HEK293 (cell line): ENCODE measurements around the gene PDE4B.
A peak's percentile ranks its signal among the peaks of the same experiment; 100 is the strongest.

Source experiments
- CTCF ChIA-PET: fragments of 350-600 bp; formaldehyde crosslinking; extraction: SDS; loops from one replicate; lab custom pipeline; 2021; ENCODE audit warnings: antibody characterized with exemption; lab: Yijun Ruan, JAX
- POLR2A ChIA-PET: fragments of 300-600 bp; formaldehyde crosslinking; extraction: SDS; loops from one replicate; lab custom pipeline; 2020; ENCODE audit warnings: antibody characterized with exemption, inconsistent platforms; lab: Yijun Ruan, JAX
- H3K27ac ChIP-seq: fragments of 200-500 bp; sonication (Bioruptor generic); 2 replicates; pipeline ENCODE4 v1.5.1; 2014; ENCODE audit warnings: low read depth, low read length, control low read depth, inconsistent platforms; ENCODE audit errors: extremely low read depth
- H3K36me3 ChIP-seq, 2 experiments: fragments of 200-500 bp in 1 of 2; sonication (Bioruptor generic) in 1 of 2; 1 replicate in 1 of 2; 2 replicates in 1 of 2; pipeline ENCODE4 v1.5.1; 2014 to 2017; ENCODE audit warnings: inconsistent platforms in 2 of 2, low read length in 2 of 2; ENCODE audit not compliant: control insufficient read depth in 2 of 2, insufficient read depth in 1 of 2
- H3K4me1 ChIP-seq: fragments of 200-500 bp; sonication (Bioruptor generic); 2 replicates; pipeline ENCODE4 v1.5.1; 2014; ENCODE audit warnings: mild to moderate bottlenecking, low read length, inconsistent platforms; ENCODE audit not compliant: control insufficient read depth, insufficient read depth
- H3K4me3 ChIP-seq: 2 replicates; pipeline ENCODE4 v1.5.1; 2011; ENCODE audit warnings: low read depth, mild to moderate bottlenecking, control low read depth, low read length, moderate library complexity
- H3K9me3 ChIP-seq: fragments of 200-500 bp; sonication (Bioruptor generic); 2 replicates; pipeline ENCODE4 v1.5.1; 2014; ENCODE audit warnings: low read depth, low read length, inconsistent platforms; ENCODE audit not compliant: control insufficient read depth, insufficient read depth
- FEZF1 ChIP-seq: fragments of 450-650 bp; formaldehyde crosslinking; IDR thresholded peaks from 2 replicates; pipeline ENCODE4 v1.5.1; 2016; ENCODE audit warnings: missing biosample characterization, missing genetic modification characterization
- GLIS1 ChIP-seq: fragments of 450-650 bp; formaldehyde crosslinking; IDR thresholded peaks from 2 replicates; pipeline ENCODE4 v1.5.1; 2016; ENCODE audit warnings: missing biosample characterization, missing genetic modification characterization
- GLIS2 ChIP-seq: fragments of 450-650 bp; formaldehyde crosslinking; IDR thresholded peaks from 2 replicates; pipeline ENCODE4 v1.5.1; 2016; ENCODE audit warnings: missing biosample characterization, missing genetic modification characterization
- IKZF3 ChIP-seq: fragments of 450-650 bp; IDR thresholded peaks from 2 replicates; pipeline ENCODE4 v1.5.0; 2018; ENCODE audit warnings: missing biosample characterization, mild to moderate bottlenecking, missing genetic modification characterization, moderate library complexity
- SP7 ChIP-seq: fragments of 450-650 bp; formaldehyde crosslinking; IDR thresholded peaks from 2 replicates; pipeline ENCODE4 v1.5.1; 2016; ENCODE audit warnings: missing biosample characterization, missing genetic modification characterization
- ZNF121 ChIP-seq: fragments of 450-650 bp; formaldehyde crosslinking; IDR thresholded peaks from 2 replicates; pipeline ENCODE4 v1.5.1; 2016; ENCODE audit warnings: missing biosample characterization, missing genetic modification characterization
- ZNF157 ChIP-seq: fragments of 450-650 bp; formaldehyde crosslinking; IDR thresholded peaks from 2 replicates; pipeline ENCODE4 v1.5.1; 2016; ENCODE audit warnings: missing biosample characterization, missing genetic modification characterization
- ZNF335 ChIP-seq: fragments of 450-650 bp; formaldehyde crosslinking; conservative IDR thresholded peaks from 2 replicates; pipeline ENCODE4 v1.5.1; 2016; ENCODE audit warnings: missing biosample characterization, missing genetic modification characterization
- ZNF558 ChIP-seq: fragments of 450-650 bp; formaldehyde crosslinking; IDR thresholded peaks from 2 replicates; pipeline ENCODE4 v1.5.1; 2016; ENCODE audit warnings: missing biosample characterization, missing genetic modification characterization
- ZNF585B ChIP-seq: fragments of 450-650 bp; formaldehyde crosslinking; IDR thresholded peaks from 2 replicates; pipeline ENCODE4 v1.5.1; 2016; ENCODE audit warnings: missing biosample characterization, missing genetic modification characterization
- ZNF596 ChIP-seq: fragments of 450-650 bp; IDR thresholded peaks from 2 replicates; pipeline ENCODE4 v1.5.0; 2018; ENCODE audit warnings: missing biosample characterization, mild to moderate bottlenecking, missing genetic modification characterization, moderate library complexity
- ZNF600 ChIP-seq: fragments of 450-650 bp; formaldehyde crosslinking; IDR thresholded peaks from 2 replicates; pipeline ENCODE4 v1.5.1; 2016; ENCODE audit warnings: missing biosample characterization, missing genetic modification characterization
- ZNF670 ChIP-seq: fragments of 450-650 bp; formaldehyde crosslinking; IDR thresholded peaks from 2 replicates; pipeline ENCODE4 v1.5.1; 2016; ENCODE audit warnings: missing biosample characterization, missing genetic modification characterization, low read depth
- ZNF677 ChIP-seq: fragments of 450-650 bp; IDR thresholded peaks from 2 replicates; pipeline ENCODE4 v1.5.0; 2018; ENCODE audit warnings: missing biosample characterization, mild to moderate bottlenecking, missing genetic modification characterization, moderate library complexity
- TF ChIP-seq, protein P1 (sequence below): fragments of 450-650 bp; formaldehyde crosslinking; IDR thresholded peaks from 2 replicates; pipeline ENCODE4 v1.5.1; 2016; ENCODE audit warnings: missing biosample characterization, missing genetic modification characterization
- TF ChIP-seq, protein P2 (sequence below): fragments of 450-650 bp; formaldehyde crosslinking; IDR thresholded peaks from 2 replicates; pipeline ENCODE4 v1.5.1; 2016; ENCODE audit warnings: missing biosample characterization, missing genetic modification characterization
- TF ChIP-seq, protein P3 (sequence below): fragments of 450-650 bp; formaldehyde crosslinking; IDR thresholded peaks from 2 replicates; pipeline ENCODE4 v1.5.1; 2017; ENCODE audit warnings: missing biosample characterization, missing genetic modification characterization
- TF ChIP-seq, protein P4 (sequence below): fragments of 450-650 bp; formaldehyde crosslinking; IDR thresholded peaks from 2 replicates; pipeline ENCODE4 v1.5.1; 2016; ENCODE audit warnings: missing biosample characterization, missing genetic modification characterization
- TF ChIP-seq, protein P5 (sequence below): fragments of 450-650 bp; formaldehyde crosslinking; IDR thresholded peaks from 2 replicates; pipeline ENCODE4 v1.5.1; 2016; ENCODE audit warnings: missing biosample characterization, missing genetic modification characterization

Gene PDE4B

DNA sequence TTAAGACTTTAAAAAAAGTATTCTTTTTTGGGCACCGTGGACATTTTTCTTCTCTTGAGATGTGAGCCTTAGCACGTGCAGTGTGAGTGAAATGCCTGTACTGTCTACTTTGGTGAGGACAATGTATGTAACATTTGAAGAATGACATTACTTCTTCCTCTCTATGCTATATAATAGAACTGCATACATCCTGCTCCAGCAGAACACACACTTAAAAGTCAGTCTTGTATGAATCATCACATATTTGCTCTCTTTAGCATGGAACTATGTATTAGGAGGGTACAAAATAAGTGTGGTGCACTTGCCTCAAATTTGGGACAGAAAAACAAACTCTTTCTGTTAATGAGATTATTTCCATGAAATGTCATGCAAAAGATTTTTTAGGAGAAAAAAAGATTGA, 382.9 kb downstream of the PDE4B start (continued):
- no peak for TF ChIP-seq ZNF121
- TF ChIP-seq ZNF596 (tag by site-specific recombination) = no peak
- TF ChIP-seq ZNF677 (tag by site-specific recombination) = no peak

DNA sequence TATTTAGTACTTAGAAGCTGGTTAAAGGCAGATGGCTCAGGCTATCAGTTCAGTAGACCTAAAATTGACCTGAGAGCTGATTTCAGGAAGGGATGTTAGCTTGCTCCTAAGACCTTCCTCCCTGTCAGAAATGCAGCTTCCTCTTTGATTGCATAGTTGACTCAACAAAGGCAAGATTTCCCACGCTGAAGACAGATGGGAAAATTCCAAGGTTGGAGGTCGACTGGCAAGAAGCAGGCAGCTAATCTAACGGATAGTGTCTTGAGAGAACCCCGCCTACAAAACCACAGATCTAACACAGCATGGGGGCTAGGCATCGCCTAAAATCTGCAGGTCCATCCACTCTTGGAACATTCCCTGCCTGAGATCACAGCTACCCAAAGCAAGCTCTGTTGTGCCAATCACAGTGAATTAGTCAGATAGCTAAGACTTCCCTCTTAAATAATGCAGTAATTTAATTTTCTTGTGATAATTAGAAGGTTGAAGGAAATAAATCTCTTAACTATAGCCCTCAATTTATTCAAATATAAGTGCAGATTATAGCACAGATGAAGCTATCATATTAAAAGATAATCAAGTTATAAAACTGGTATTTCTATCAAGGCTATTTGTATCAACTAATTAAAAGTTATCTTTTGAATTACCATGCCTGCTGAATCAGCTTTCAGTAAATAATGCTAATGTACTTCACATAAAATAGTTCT, 383.5 kb downstream of the PDE4B start:
- POLR2A ChIA-PET = interaction anchor here (0.5 kb wide), 1 partner anchor 62 kb away, joined by 4 read pairs; no protein-coding TSS in a partner anchor
- no peak overlapping the region for H3K4me3 ChIP-seq

More for the DNA sequence above, 383.5 kb downstream of the PDE4B start:
- no peaks in the 10 kb centered on the region for H3K36me3 ChIP-seq
- CTCF ChIA-PET = interaction anchor here (0.6 to 1.5 kb wide), 2 partner anchors 66 to 541 kb away, joined by 3 to 5 read pairs; no protein-coding TSS in a partner anchor
- peaks cover 13% of the 10 kb centered on the region for H3K4me1 ChIP-seq
- no peak overlapping the region for H3K27ac ChIP-seq
- TF ChIP-seq, protein P1, sequence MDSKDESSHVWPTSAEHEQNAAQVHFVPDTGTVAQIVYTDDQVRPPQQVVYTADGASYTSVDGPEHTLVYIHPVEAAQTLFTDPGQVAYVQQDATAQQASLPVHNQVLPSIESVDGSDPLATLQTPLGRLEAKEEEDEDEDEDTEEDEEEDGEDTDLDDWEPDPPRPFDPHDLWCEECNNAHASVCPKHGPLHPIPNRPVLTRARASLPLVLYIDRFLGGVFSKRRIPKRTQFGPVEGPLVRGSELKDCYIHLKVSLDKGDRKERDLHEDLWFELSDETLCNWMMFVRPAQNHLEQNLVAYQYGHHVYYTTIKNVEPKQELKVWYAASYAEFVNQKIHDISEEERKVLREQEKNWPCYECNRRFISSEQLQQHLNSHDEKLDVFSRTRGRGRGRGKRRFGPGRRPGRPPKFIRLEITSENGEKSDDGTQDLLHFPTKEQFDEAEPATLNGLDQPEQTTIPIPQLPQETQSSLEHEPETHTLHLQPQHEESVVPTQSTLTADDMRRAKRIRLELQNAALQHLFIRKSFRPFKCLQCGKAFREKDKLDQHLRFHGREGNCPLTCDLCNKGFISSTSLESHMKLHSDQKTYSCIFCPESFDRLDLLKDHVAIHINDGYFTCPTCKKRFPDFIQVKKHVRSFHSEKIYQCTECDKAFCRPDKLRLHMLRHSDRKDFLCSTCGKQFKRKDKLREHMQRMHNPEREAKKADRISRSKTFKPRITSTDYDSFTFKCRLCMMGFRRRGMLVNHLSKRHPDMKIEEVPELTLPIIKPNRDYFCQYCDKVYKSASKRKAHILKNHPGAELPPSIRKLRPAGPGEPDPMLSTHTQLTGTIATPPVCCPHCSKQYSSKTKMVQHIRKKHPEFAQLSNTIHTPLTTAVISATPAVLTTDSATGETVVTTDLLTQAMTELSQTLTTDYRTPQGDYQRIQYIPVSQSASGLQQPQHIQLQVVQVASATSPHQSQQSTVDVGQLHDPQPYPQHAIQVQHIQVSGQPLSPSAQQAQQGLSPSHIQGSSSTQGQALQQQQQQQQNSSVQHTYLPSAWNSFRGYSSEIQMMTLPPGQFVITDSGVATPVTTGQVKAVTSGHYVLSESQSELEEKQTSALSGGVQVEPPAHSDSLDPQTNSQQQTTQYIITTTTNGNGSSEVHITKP (tag by site-specific recombination) = peak; percentile 68
- no peak for TF ChIP-seq ZNF670
- TF ChIP-seq, protein P2, sequence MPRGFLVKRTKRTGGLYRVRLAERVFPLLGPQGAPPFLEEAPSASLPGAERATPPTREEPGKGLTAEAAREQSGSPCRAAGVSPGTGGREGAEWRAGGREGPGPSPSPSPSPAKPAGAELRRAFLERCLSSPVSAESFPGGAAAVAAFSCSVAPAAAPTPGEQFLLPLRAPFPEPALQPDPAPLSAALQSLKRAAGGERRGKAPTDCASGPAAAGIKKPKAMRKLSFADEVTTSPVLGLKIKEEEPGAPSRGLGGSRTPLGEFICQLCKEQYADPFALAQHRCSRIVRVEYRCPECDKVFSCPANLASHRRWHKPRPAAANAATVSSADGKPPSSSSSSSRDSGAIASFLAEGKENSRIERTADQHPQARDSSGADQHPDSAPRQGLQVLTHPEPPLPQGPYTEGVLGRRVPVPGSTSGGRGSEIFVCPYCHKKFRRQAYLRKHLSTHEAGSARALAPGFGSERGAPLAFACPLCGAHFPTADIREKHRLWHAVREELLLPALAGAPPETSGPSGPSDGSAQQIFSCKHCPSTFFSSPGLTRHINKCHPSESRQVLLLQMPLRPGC (tag by site-specific recombination) = no peak
- peak; percentile 28; the same call in 1 of the 2 replicates for TF ChIP-seq IKZF3
- TF ChIP-seq ZNF558 (tag by site-specific recombination) = no peak
- peak; percentile 61; the same call in 1 of the 2 replicates for TF ChIP-seq SP7 (tag by site-specific recombination)
- TF ChIP-seq, protein P3, sequence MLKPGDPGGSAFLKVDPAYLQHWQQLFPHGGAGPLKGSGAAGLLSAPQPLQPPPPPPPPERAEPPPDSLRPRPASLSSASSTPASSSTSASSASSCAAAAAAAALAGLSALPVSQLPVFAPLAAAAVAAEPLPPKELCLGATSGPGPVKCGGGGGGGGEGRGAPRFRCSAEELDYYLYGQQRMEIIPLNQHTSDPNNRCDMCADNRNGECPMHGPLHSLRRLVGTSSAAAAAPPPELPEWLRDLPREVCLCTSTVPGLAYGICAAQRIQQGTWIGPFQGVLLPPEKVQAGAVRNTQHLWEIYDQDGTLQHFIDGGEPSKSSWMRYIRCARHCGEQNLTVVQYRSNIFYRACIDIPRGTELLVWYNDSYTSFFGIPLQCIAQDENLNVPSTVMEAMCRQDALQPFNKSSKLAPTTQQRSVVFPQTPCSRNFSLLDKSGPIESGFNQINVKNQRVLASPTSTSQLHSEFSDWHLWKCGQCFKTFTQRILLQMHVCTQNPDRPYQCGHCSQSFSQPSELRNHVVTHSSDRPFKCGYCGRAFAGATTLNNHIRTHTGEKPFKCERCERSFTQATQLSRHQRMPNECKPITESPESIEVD (tag by site-specific recombination) = no peak
- TF ChIP-seq GLIS2 = no peak
- TF ChIP-seq, protein P4, sequence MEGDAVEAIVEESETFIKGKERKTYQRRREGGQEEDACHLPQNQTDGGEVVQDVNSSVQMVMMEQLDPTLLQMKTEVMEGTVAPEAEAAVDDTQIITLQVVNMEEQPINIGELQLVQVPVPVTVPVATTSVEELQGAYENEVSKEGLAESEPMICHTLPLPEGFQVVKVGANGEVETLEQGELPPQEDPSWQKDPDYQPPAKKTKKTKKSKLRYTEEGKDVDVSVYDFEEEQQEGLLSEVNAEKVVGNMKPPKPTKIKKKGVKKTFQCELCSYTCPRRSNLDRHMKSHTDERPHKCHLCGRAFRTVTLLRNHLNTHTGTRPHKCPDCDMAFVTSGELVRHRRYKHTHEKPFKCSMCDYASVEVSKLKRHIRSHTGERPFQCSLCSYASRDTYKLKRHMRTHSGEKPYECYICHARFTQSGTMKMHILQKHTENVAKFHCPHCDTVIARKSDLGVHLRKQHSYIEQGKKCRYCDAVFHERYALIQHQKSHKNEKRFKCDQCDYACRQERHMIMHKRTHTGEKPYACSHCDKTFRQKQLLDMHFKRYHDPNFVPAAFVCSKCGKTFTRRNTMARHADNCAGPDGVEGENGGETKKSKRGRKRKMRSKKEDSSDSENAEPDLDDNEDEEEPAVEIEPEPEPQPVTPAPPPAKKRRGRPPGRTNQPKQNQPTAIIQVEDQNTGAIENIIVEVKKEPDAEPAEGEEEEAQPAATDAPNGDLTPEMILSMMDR (tag by site-specific recombination) = no peak
- TF ChIP-seq ZNF157 (tag by site-specific recombination) = no peak
- peak; percentile 71 for TF ChIP-seq GLIS1 (tag by site-specific recombination)
- peak; percentile 30; the same call in 1 of the 2 replicates for TF ChIP-seq FEZF1 (tag by site-specific recombination)
- TF ChIP-seq, protein P5, sequence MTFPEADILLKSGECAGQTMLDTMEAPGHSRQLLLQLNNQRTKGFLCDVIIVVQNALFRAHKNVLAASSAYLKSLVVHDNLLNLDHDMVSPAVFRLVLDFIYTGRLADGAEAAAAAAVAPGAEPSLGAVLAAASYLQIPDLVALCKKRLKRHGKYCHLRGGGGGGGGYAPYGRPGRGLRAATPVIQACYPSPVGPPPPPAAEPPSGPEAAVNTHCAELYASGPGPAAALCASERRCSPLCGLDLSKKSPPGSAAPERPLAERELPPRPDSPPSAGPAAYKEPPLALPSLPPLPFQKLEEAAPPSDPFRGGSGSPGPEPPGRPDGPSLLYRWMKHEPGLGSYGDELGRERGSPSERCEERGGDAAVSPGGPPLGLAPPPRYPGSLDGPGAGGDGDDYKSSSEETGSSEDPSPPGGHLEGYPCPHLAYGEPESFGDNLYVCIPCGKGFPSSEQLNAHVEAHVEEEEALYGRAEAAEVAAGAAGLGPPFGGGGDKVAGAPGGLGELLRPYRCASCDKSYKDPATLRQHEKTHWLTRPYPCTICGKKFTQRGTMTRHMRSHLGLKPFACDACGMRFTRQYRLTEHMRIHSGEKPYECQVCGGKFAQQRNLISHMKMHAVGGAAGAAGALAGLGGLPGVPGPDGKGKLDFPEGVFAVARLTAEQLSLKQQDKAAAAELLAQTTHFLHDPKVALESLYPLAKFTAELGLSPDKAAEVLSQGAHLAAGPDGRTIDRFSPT (tag by site-specific recombination) = no peak
- TF ChIP-seq ZNF600 (tag by site-specific recombination) = no peak
- TF ChIP-seq ZNF335 (tag by site-specific recombination) = peak; percentile 74
- TF ChIP-seq ZNF585B (tag by site-specific recombination) = no peak
- H3K9me3 ChIP-seq = no peaks in the 10 kb centered on the region
